Renal pelvis (tissue), 4 donors: Measurements from ENCODE around the gene PIK3AP1. TPM values are rescaled to one million over a fixed set of nuclear protein-coding genes. Genes with fewer than 3 reads are reported as not detected.
"Not testable (repeated sequence)": the region's sequence is repeated elsewhere in the genome, so short reads cannot be mapped to it uniquely, and the experiment has no call there.

ENCODE experiments used
- DNase-seq: peaks from one replicate; pipeline ENCODE4 v3.0.0-alpha.2; 2013
- polyA plus RNA-seq, 3 donors: library from polyadenylated mRNA; unstranded; fragments of 120-200 nt; gene quantifications; one replicate each; pipeline ENCODE4 v1.2.1, GENCODE V29; 2013; ENCODE audit not compliant: insufficient read length in 3 of 3

Gene PIK3AP1
- polyA plus RNA-seq, 3 donors: 4.2 to 4.8 (median 4.4) TPM

DNA sequence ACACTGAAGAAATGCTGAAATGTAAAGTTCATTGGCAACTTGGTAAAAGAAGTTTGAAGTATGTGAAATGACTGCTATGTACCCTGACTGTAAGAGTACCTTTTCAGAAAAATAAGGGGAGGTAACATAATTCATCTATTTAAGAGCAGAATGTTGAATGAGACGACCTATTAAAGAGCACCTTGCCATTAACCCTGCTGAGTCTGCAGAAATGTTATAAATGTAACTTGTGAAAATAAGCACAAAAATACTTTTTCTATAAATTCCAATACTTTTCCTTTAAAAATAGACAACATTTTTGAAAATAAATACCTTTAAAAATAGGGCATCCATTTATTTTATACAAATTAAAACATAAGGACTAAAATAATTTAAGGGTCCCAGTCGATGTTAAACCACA lies 141.2 kb downstream of the PIK3AP1 start:
- no peak for DNase-seq

DNA sequence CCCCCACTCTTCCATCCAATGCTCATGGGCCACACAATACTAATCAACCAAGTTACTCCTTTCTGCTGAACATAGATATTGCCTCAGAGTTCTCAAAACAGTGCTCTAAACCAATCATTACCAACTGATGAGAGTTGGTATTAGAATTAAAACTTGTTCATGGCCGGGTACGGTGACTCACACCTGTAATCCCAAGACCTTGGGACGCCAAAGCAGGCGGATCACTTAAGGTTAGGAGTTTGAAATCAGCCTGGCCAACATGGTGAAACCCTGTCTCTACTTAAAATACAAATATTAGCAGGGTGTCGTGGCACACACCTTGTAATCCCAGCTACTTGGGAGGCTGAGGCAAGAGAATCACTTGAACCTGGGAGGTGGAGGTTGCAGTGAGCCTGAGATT lies 141.7 kb downstream of the PIK3AP1 start:
- no peak for DNase-seq

DNA sequence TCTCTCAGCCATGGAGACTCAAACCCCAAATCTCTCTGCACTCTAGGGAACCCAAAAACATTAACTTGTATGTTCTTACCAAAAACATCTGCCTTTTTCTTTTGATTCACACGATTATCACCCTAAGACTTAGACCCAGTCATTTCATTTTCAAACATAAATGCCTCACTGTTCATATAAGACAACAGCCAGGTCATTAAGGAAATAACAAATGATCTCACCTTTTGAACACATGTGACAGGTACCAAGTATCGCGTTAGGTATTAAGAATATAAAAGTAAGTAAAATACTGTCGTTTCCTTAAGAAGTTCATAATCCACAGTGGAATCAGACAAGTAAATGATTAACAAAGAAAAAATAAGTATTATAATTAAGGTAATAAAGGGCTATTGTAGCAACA lies 142.3 kb downstream of the PIK3AP1 start:
- no peak for DNase-seq

DNA sequence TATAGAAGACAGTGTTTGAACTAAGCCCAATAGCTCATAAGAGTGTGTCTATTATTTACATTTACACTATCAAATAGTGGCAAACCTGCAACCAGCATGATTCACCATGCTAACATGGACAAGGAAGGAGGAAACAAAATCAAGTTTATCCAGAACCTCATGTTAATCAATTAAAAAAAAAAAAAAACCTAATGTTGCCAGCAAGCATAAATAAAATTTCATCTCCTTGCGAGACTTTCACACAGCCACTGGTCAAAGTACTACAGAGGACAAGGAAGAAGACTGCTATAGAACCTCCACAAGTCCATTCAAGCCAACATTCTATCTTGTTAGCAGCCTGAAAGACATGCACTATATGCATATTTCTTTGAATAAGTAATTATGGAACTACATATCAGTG lies 143.2 kb downstream of the PIK3AP1 start:
- no peak for DNase-seq

DNA sequence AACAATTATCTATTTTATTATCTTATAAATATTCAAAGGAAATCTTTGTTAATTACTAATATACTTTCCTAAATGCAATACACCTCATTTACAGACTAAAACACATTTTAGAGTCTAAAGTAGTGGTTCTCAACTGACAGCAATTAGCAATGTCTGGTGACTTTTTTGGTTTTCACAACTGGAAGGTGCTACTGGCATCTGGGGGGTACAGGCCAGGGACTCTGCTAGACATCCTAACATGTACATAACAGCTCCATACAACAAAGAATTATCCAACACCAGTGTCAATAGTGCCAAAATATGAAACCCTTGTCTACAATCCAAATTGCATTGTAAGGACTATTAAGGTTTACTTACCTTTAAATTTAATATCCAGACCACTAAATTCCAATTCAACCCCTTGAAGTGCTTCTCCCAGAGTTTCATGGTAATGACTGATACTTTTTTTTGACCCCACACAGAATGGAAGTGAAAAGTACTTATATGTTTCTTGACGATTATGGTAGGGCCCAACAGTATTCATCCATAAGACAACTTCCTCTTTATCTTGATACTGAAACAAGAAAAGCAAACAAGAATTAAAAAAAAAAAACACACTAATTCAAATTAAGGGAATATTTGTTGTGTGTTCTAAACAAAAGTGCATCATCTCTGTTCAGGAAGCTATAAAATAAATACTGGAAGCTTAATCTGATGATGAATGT lies 143.9 kb downstream of the PIK3AP1 start:
- DNase-seq: no peak

DNA sequence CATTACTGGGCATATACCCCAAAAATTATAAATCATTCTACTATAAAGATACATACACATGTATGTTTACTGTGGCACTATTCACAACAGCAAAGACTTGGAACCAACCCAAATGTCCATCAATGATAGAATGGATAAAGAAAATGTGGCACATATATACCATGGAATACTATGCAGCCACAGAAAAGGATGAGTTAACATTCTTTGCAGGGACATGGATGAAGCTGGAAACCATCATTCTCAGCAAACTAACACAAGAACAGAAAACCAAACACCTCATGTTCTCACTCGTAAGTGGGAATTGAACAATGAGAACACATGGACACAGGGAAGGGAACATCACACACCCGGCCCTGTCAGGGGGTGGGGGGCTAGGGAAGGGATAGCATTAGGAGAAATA lies 145.8 kb downstream of the PIK3AP1 start:
- not testable (repeated sequence) for DNase-seq

DNA sequence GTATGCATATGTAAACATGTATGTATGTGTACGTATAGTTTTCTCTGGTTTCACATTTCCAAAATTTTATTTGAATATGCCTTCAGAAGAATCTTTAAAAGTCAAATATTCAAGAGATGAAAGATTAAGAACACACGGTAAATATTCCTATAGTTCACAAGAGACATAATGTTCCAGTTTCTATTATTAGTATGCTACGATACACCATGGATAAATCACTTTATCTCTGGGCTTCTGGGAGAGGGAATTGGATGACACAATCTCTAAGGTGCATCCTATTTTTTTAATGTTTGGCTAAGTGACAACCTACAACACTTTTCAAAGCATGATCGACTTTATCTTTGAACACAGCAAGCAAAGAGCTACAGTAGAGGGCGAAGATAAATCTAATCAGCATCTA lies 147.3 kb downstream of the PIK3AP1 start:
- no peak for DNase-seq

DNA sequence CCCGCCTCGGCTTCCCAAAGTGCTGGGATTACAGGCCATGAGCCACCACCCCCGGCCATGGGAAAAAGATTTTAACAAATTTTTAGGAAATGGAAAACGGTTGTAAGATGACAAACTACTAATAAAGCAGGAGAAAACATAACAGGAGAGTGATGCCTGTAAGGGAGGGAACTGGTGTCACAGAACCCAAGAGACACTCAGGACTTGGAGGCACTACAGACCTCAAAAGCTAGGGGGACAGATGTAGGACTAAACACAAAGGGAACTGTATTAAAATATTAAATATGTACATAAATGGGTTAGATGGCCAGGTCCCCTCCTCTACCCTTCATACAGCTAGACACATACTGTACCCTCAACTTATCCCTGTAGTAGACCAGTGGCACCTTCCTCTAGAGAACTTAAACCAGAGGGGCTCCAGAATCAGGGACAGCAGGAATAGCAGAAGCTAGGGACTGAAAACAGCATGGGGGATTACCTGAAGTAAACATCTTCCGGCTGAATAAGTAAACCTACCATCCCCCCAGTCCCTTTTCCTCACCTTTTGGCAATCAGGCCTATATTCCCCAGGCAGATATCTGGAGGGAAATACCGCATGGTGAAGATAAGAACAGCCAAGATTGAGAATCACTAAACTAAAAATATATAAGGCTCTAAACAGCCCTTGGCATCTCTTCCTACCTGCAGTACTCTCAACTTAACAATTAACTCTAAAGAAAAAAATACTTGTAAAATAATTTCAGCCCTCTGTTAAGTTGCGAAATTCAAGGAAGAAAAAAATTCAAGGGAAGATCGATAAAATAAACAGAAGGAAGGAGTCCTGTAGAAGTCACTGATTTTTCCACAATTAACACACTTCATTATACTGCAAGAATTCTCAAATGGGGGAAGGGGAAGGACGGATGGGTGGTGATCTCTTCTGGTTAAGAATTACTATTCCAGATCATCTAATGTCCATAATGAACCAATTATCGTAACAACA lies 149.0 kb downstream of the PIK3AP1 start:
- DNase-seq: no peak

DNA sequence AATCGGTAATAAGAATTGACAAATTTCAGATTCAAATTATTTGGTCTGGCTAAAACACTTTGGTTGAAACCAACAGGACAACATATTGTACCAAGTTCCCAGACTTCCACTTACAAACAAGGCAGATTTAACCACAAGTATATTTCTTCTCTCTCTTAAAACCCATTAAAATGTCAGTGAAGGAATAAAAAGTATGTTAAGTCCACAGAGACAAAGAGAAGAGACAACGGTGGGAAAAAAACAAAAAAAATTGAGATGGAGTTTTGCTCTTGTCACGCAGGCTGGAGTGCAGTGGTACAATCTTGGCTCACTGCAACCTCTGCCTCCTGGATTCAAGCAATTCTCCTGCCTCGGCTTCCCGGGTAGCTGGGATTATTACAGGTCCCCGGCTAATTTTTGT lies 149.8 kb downstream of the PIK3AP1 start:
- no peak for DNase-seq

DNA sequence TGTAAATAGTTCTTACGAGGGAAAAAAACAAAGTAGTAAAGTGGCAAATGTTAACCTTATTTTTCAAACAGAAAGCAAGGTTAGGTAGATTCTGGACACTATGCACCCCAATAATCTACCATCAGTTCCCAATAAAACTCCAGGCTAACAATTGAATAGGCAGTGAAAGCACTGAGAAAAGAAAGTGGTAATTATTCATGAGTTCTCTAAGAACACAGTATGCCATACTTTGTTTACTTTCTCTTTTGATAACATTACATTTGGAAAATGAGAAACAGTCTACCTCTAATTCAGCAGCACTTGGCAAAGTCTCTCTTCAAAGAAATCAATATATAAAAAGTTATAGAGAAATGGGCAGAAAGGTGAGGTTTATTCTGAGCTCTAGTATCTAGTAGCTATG lies 151.9 kb downstream of the PIK3AP1 start:
- no peak for DNase-seq

DNA sequence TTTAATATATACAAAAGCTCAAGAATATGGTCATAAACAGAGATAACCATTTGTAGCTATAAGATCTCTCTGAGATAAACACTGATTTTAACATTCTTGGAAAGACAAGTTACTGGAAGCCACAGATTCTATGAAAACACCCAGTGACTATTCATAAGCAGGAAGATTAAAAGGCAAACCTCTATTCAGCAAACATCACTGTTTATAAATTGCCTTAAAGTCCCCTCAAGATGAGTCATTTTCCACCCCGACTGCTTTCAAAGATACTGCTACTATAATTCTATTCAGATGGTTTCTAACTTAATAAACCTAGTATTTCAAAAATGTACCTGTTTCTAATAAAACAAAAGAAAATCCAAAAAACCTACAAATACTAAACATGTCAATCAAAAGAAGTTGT lies 154.5 kb downstream of the PIK3AP1 start:
- DNase-seq: no peak

DNA sequence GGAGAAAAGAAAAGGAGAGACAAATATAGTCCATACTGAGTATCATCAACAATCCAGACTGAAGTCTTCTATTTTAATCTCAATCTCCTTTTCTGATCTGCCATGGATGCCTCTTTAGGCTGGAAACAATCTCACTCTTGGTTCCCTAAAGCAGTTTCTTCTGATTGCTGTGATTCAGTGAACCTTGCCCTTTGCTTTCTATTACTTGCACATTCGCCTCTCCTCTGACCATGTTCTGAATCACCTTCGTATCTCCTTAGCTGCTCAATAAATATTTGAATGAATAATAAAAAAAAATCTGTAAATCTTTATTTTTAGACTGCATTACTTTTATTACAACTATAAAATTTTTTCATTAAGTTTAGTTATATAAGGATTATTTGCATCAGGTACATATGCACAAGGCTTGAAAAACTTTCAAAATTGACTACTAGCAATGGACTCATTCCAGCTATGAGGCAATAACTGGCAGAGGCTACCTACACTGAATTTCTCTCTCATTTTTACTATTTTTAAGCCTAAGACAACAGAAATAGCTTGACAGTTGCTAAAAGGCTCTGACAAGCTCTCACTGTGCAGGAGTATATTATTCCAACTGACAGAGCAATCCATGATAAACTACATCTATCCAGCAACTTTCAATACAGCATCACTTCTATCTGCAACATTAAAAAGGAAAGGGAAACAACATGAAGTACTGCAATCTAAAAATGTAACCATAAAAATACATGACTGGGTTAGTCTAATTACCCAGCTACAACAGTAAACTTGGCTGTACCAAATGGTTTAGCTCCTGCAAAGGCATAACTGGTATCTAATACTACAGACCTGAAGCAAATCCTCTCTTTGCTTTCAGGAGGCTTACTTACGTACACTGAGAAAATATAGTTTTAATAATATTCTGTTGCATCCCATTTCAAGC lies 159.1 kb downstream of the PIK3AP1 start:
- no peak for DNase-seq

DNA sequence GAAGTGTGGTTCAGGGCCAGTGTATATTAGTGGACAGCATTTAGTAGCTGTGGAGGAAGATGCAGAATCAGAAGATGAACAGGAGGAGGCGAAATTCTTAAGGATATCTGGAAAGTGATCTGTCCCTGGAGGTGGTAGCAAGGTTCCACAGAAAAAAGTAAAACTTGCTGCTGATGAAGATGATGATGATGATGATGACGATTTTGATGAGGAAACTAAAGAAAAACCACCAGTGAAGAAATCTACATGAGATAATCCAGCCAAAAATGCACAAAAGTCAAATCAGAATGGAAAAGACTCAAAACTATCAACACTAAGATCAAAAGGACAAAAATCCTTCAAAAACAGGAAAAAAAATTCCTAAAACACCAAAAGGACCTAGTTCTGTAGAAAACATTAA lies 159.8 kb downstream of the PIK3AP1 start:
- no peak for DNase-seq

DNA sequence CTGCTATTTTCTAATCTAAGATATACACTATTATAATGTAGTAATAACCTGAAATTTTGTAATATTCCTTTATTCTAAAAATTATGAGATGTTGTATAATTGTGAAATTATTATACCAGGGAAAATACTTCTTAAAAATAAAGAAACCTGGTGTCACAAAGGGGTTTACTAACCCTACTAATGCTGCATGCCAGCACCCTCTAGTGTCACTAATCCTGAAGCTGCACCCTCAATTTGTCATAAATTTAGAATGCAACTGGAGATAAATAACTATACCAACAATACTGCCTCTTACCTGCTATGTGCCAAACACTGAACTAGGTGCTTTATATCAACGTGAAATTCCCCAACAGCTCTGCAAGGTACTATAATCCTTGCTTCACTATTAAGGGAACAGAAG lies 164.3 kb downstream of the PIK3AP1 start:
- DNase-seq: no peak

DNA sequence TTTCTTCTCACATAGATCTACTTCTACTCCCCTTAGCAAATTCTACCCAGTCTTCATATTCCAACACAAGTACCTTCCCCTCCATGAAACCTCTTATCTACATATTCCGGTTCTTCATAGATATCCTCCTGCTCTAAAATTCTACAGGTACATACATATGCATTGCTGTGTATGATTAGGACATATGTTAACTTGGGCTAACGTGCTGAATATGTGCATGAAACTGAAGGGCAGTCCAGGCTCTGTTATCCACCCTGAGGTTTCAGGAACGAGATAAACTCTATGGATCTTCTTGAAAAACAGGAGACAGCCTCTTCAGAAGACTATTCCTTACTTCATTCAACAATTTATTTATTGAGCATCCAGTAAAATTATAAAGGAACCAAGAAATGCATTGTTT lies 165.0 kb downstream of the PIK3AP1 start:
- DNase-seq: no peak

DNA sequence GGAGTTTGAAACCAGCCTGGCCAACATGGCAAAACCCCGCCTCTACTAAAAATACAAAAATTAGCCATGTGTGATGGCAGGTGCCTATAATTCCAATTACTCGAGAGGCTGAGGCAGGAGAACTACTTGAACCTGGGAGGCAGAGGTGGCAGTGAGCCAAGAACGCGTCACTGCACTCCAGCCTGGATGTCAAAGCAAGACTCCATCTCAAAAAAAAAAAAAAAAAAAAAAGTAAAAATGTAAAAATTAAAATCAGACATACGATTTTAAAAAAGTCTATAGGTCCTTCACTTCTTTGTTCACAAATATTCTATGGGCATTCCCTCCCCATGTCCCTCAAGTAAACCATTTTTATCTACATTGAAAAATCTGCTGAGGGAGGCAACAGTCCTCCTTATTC lies 171.7 kb downstream of the PIK3AP1 start:
- no peak for DNase-seq

DNA sequence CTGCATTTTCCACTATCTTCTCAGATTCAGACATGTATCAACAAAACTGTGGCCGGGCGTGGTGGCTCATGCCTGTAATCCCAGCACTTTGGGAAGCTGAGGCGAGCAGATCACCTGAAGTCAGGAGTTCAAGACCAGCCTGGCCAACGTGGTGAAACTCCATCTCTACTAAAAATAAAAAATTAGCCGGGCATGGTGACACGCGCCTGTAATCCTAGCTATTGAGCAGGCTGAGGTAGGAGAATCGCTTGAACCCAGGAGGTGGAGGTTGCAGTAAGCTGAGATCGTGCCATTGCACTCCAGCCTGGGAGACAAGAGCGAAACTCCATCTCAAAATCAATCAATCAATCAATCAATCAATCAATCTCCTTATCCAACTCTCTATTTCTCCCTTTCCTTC lies 174.8 kb downstream of the PIK3AP1 start:
- not testable (repeated sequence) for DNase-seq

Other genes starting within 250 kb of the PIK3AP1 start
- 1 to 10 TPM in 2 of 3 donors, under 1 TPM in 1; 0.71 to 1.1 (median 1.1) TPM for gene TLL2, start 206.6 kb downstream of the PIK3AP1 start, polyA plus RNA-seq
- gene TM9SF3, start 133.5 kb downstream of the PIK3AP1 start, polyA plus RNA-seq: 100 to 1,000 TPM; 172 to 194 (median 185) TPM
- 10 to 100 TPM; 23.7 to 35.5 (median 33.8) TPM for gene LCOR, start 111.8 kb upstream of the PIK3AP1 start, polyA plus RNA-seq